Measurements from ENCODE around the gene PRAMEF25.
"Not testable (repeated sequence)": the region's sequence is repeated elsewhere in the genome, so short reads cannot be mapped to it uniquely, and the experiment has no call there.

PRAMEF25 gene

GRCh38 chr1:13070474-13070873, at the start of gene PRAMEF25:
Gene PRAMEF25 (plus strand): TSS chr1:13070774. CDS start chr1:13073694, 2,920 bp downstream.
- CTCF ChIA-PET; DNase-seq (ENCODE audit: extremely low spot score); POLR2A ChIA-PET: not testable (repeated sequence)

GRCh38 chr1:13056475-13056874, 14.1 kb upstream of the PRAMEF25 start, which contains the start of gene PRAMEF27:
Gene PRAMEF27 (minus strand): TSS chr1:13056575. CDS start chr1:13053659, 2,916 bp downstream.
- DNase-seq (ENCODE audit: extremely low spot score); POLR2A ChIA-PET; CTCF ChIA-PET: not testable (repeated sequence)

- CTCF ChIA-PET; POLR2A ChIA-PET; DNase-seq (ENCODE audit: extremely low spot score): not testable (repeated sequence)
Measured at GRCh38 chr1:13116754-13117153, 46.2 kb downstream of the PRAMEF25 start, which contains the start of gene HNRNPCL2. Gene HNRNPCL2 (minus strand): TSS chr1:13116854. CDS start chr1:13116400, 454 bp downstream.
